ENCODE results near the gene VAMP1. TPM values are rescaled to one million over a fixed set of nuclear protein-coding genes. Genes with fewer than 3 reads are reported as not detected.

VAMP1 gene
- total and polyA plus RNA-seq, 2 of the 8 experiments (the other 6 are each of a cell fraction or from before 2014, with no cell fraction given): 10.8 to 23.1 TPM

Other genes starting within 250 kb of the VAMP1 start
- 25.5 and 32.5 TPM in 2 replicates for gene PLEKHG6, start 160.0 kb downstream of the VAMP1 start, total RNA-seq (2021; fragmentation: NEBNext Ultra II Directional; extraction: Animal tissue kit (Norgen Biotek cat#: 25700))
- 23.1 and 38.1 TPM in 2 replicates for gene PLEKHG6, start 160.0 kb downstream of the VAMP1 start, polyA plus RNA-seq (2011; rRNA removed)
- 42.1 and 45.8 TPM in 2 replicates for gene TNFRSF1A, start 128.6 kb downstream of the VAMP1 start, total RNA-seq (2021; fragmentation: NEBNext Ultra II Directional; extraction: Animal tissue kit (Norgen Biotek cat#: 25700))
- gene TNFRSF1A, start 128.6 kb downstream of the VAMP1 start, polyA plus RNA-seq (2011; rRNA removed): 28.7 and 48.7 TPM in 2 replicates
- gene SCNN1A, start 95.1 kb downstream of the VAMP1 start, total RNA-seq (2021; fragmentation: NEBNext Ultra II Directional; extraction: Animal tissue kit (Norgen Biotek cat#: 25700)): 85.5 and 89.0 TPM in 2 replicates
- 156 and 192 TPM in 2 replicates for gene SCNN1A, start 95.1 kb downstream of the VAMP1 start, polyA plus RNA-seq (2011; rRNA removed)
- gene LTBR, start 86.5 kb downstream of the VAMP1 start, total RNA-seq (2021; fragmentation: NEBNext Ultra II Directional; extraction: Animal tissue kit (Norgen Biotek cat#: 25700)): 6.3 and 6.7 TPM in 2 replicates
- 5.1 and 9.2 TPM in 2 replicates for gene LTBR, start 86.5 kb downstream of the VAMP1 start, polyA plus RNA-seq (2011; rRNA removed)
- 0.28 TPM in 1 of 2 replicates, not detected in the other for gene CD27, start 25.7 kb downstream of the VAMP1 start, total RNA-seq (2021; fragmentation: NEBNext Ultra II Directional; extraction: Animal tissue kit (Norgen Biotek cat#: 25700))
- 0.39 TPM in 2 replicates for gene CD27, start 25.7 kb downstream of the VAMP1 start, polyA plus RNA-seq (2011; rRNA removed)
- gene TAPBPL, start 18.6 kb downstream of the VAMP1 start, total RNA-seq (2021; fragmentation: NEBNext Ultra II Directional; extraction: Animal tissue kit (Norgen Biotek cat#: 25700)): 0.61 and 0.67 TPM in 2 replicates
- gene TAPBPL, start 18.6 kb downstream of the VAMP1 start, polyA plus RNA-seq (2011; rRNA removed): 1.5 and 1.6 TPM in 2 replicates
- gene MRPL51, start 22.6 kb upstream of the VAMP1 start, total RNA-seq (2021; fragmentation: NEBNext Ultra II Directional; extraction: Animal tissue kit (Norgen Biotek cat#: 25700)): 318 and 331 TPM in 2 replicates
- gene MRPL51, start 22.6 kb upstream of the VAMP1 start, polyA plus RNA-seq (2011; rRNA removed): 101 and 119 TPM in 2 replicates
- gene NCAPD2, start 23.4 kb upstream of the VAMP1 start, total RNA-seq (2021; fragmentation: NEBNext Ultra II Directional; extraction: Animal tissue kit (Norgen Biotek cat#: 25700)): 129 and 132 TPM in 2 replicates
- 55.8 and 69.6 TPM in 2 replicates for gene NCAPD2, start 23.4 kb upstream of the VAMP1 start, polyA plus RNA-seq (2011; rRNA removed)
- 5,175 and 5,215 TPM in 2 replicates for gene GAPDH, start 63.8 kb upstream of the VAMP1 start, total RNA-seq (2021; fragmentation: NEBNext Ultra II Directional; extraction: Animal tissue kit (Norgen Biotek cat#: 25700))
- 15,878 and 16,791 TPM in 2 replicates for gene GAPDH, start 63.8 kb upstream of the VAMP1 start, polyA plus RNA-seq (2011; rRNA removed)
- 11.8 and 12.2 TPM in 2 replicates for gene IFFO1, start 85.4 kb upstream of the VAMP1 start, total RNA-seq (2021; fragmentation: NEBNext Ultra II Directional; extraction: Animal tissue kit (Norgen Biotek cat#: 25700))
- 12.8 and 16.4 TPM in 2 replicates for gene IFFO1, start 85.4 kb upstream of the VAMP1 start, polyA plus RNA-seq (2011; rRNA removed)
- 82.6 and 85.6 TPM in 2 replicates for gene NOP2, start 97.6 kb upstream of the VAMP1 start, total RNA-seq (2021; fragmentation: NEBNext Ultra II Directional; extraction: Animal tissue kit (Norgen Biotek cat#: 25700))
- 34.4 and 35.4 TPM in 2 replicates for gene NOP2, start 97.6 kb upstream of the VAMP1 start, polyA plus RNA-seq (2011; rRNA removed)
- 305 and 330 TPM in 2 replicates for gene CHD4, start 136.7 kb upstream of the VAMP1 start, total RNA-seq (2021; fragmentation: NEBNext Ultra II Directional; extraction: Animal tissue kit (Norgen Biotek cat#: 25700))
- 198 and 214 TPM in 2 replicates for gene CHD4, start 136.7 kb upstream of the VAMP1 start, polyA plus RNA-seq (2011; rRNA removed)
- 0.22 and 0.23 TPM in 2 replicates for gene LPAR5, start 165.3 kb upstream of the VAMP1 start, total RNA-seq (2021; fragmentation: NEBNext Ultra II Directional; extraction: Animal tissue kit (Norgen Biotek cat#: 25700))
- 0.24 and 0.63 TPM in 2 replicates for gene LPAR5, start 165.3 kb upstream of the VAMP1 start, polyA plus RNA-seq (2011; rRNA removed)
- 0.80 and 1.2 TPM in 2 replicates for gene ACRBP, start 176.8 kb upstream of the VAMP1 start, total RNA-seq (2021; fragmentation: NEBNext Ultra II Directional; extraction: Animal tissue kit (Norgen Biotek cat#: 25700))
- 5.2 and 8.9 TPM in 2 replicates for gene ACRBP, start 176.8 kb upstream of the VAMP1 start, polyA plus RNA-seq (2011; rRNA removed)
- 21.7 and 22.9 TPM in 2 replicates for gene ING4, start 192.4 kb upstream of the VAMP1 start, total RNA-seq (2021; fragmentation: NEBNext Ultra II Directional; extraction: Animal tissue kit (Norgen Biotek cat#: 25700))
- gene ING4, start 192.4 kb upstream of the VAMP1 start, polyA plus RNA-seq (2011; rRNA removed): 28.6 and 29.3 TPM in 2 replicates
- 59.6 and 60.1 TPM in 2 replicates for gene ZNF384, start 218.7 kb upstream of the VAMP1 start, total RNA-seq (2021; fragmentation: NEBNext Ultra II Directional; extraction: Animal tissue kit (Norgen Biotek cat#: 25700))
- 59.0 and 75.1 TPM in 2 replicates for gene ZNF384, start 218.7 kb upstream of the VAMP1 start, polyA plus RNA-seq (2011; rRNA removed)
- gene PIANP, start 230.1 kb upstream of the VAMP1 start, total RNA-seq (2021; fragmentation: NEBNext Ultra II Directional; extraction: Animal tissue kit (Norgen Biotek cat#: 25700)): 9.8 and 15.3 TPM in 2 replicates
- gene PIANP, start 230.1 kb upstream of the VAMP1 start, polyA plus RNA-seq (2011; rRNA removed): 6.3 and 13.3 TPM in 2 replicates

All from H1 (cell line).